WTC11 (cell line): ENCODE data around the gene STEAP1. TPM values are rescaled to one million over a fixed set of nuclear protein-coding genes. Genes with fewer than 3 reads are reported as not detected.
"Not testable (repeated sequence)": the region's sequence is repeated elsewhere in the genome, so short reads cannot be mapped to it uniquely, and the experiment has no call there.

ENCODE experiments used
- ATAC-seq: fragments of 200-7000 bp; cut with Tn5 transposase; 2 replicates; pipeline ENCODE4 v1.10.0; 2021; ENCODE audit warnings: mild to moderate bottlenecking, moderate library complexity
- CTCF ChIA-PET: fragments of 300-600 bp; sonication (Branson Sonifier 250); formaldehyde crosslinking; loops from one replicate; lab custom pipeline; 2021; ENCODE audit warnings: antibody characterized with exemption; lab: Charles Lee
- POLR2A ChIA-PET: fragments of 350-600 bp; sonication (Branson Sonifier 250); formaldehyde crosslinking; loops from one replicate; lab custom pipeline; 2021; ENCODE audit warnings: antibody characterized with exemption; lab: Charles Lee
- DNase-seq: peaks from one replicate; pipeline ENCODE4 v3.0.0; 2021; ENCODE audit warnings: low spot score
- H3K27ac Mint-ChIP-seq: 2 replicates; pipeline ENCODE4 v1.8.0; 2021; ENCODE audit warnings: mixed read lengths
- H3K27me3 Mint-ChIP-seq: 2 replicates; pipeline ENCODE4 v1.8.0; 2021; ENCODE audit warnings: low read depth, mild to moderate bottlenecking, moderate library complexity, mixed read lengths
- H3K36me3 Mint-ChIP-seq: 2 replicates; pipeline ENCODE4 v1.8.0; 2021; ENCODE audit warnings: mixed read lengths
- H3K4me1 Mint-ChIP-seq: 2 replicates; pipeline ENCODE4 v1.8.0; 2022; ENCODE audit warnings: mixed read lengths
- H3K4me3 Mint-ChIP-seq: 2 replicates; pipeline ENCODE4 v1.8.0; 2021; ENCODE audit warnings: mild to moderate bottlenecking, moderate library complexity, mixed read lengths
- H3K9me3 Mint-ChIP-seq: 2 replicates; pipeline ENCODE4 v1.8.0; 2021; ENCODE audit warnings: mixed read lengths
- ATF3 ChIP-seq: sonication (generic); formaldehyde crosslinking; conservative IDR thresholded peaks from 2 replicates; pipeline ENCODE4 v1.8.1; 2022; ENCODE audit warnings: mild to moderate bottlenecking, missing genetic modification reagents
- CBFB ChIP-seq: sonication (generic); formaldehyde crosslinking; IDR thresholded peaks from 2 replicates; pipeline ENCODE4 v1.8.1; 2022; ENCODE audit warnings: mild to moderate bottlenecking, low read depth, missing genetic modification reagents
- EMX1 ChIP-seq: fragments of 250-450 bp; sonication (Bioruptor Pico); IDR thresholded peaks from 2 replicates; pipeline ENCODE4 v1.8.0; 2021; ENCODE audit warnings: mild to moderate bottlenecking
- KAT7 ChIP-seq: sonication (generic); formaldehyde crosslinking; IDR thresholded peaks from 2 replicates; pipeline ENCODE4 v1.8.1; 2023; ENCODE audit warnings: missing genetic modification reagents, mild to moderate bottlenecking, borderline replicate concordance
- PRRX2 ChIP-seq: fragments of 250-450 bp; sonication (Bioruptor Pico); IDR thresholded peaks from 2 replicates; pipeline ENCODE4 v1.8.0; 2021; ENCODE audit warnings: mild to moderate bottlenecking
- SMAD4 ChIP-seq: sonication (generic); formaldehyde crosslinking; IDR thresholded peaks from 2 replicates; pipeline ENCODE4 v1.8.0; 2022; ENCODE audit warnings: mild to moderate bottlenecking, missing genetic modification reagents
- SP1 ChIP-seq: sonication (generic); formaldehyde crosslinking; conservative IDR thresholded peaks from 2 replicates; pipeline ENCODE4 v1.8.1; 2022; ENCODE audit warnings: missing genetic modification reagents
- USF2 ChIP-seq: sonication (generic); formaldehyde crosslinking; IDR thresholded peaks from 2 replicates; pipeline ENCODE4 v1.8.1; 2023; ENCODE audit warnings: mild to moderate bottlenecking, missing genetic modification reagents, moderate library complexity
- total RNA-seq: library from RNA; stranded (reverse); gene quantifications from 3 replicates; pipeline ENCODE4 v1.2.3, GENCODE V29; 2021
- TF ChIP-seq, protein P1 (sequence below): fragments of 250-450 bp; sonication (Bioruptor Pico); IDR thresholded peaks from 2 replicates; pipeline ENCODE4 v1.9.0; 2021; ENCODE audit warnings: moderate library complexity, mild to moderate bottlenecking, inconsistent platforms, borderline replicate concordance
- TF ChIP-seq, protein P2 (sequence below): sonication (generic); formaldehyde crosslinking; IDR thresholded peaks from 2 replicates; pipeline ENCODE4 v1.8.1; 2022; ENCODE audit warnings: mild to moderate bottlenecking, missing genetic modification reagents, moderate library complexity, borderline replicate concordance
- TF ChIP-seq, protein P3 (sequence below): fragments of 250-450 bp; sonication (Bioruptor Pico); IDR thresholded peaks from 2 replicates; pipeline ENCODE4 v1.8.0; 2021; ENCODE audit warnings: mild to moderate bottlenecking
- TF ChIP-seq, protein P4 (sequence below): sonication (generic); formaldehyde crosslinking; IDR thresholded peaks from 2 replicates; pipeline ENCODE4 v1.8.0; 2022; ENCODE audit warnings: missing genetic modification reagents
- TF ChIP-seq, protein P5 (sequence below): sonication (generic); formaldehyde crosslinking; IDR thresholded peaks from 2 replicates; pipeline ENCODE4 v1.8.0; 2023; ENCODE audit warnings: missing genetic modification reagents
- TF ChIP-seq, protein P6 (sequence below): sonication (generic); formaldehyde crosslinking; IDR thresholded peaks from 2 replicates; pipeline ENCODE4 v1.8.0; 2023; ENCODE audit warnings: missing genetic modification reagents, mild to moderate bottlenecking, borderline replicate concordance
- TF ChIP-seq, protein P7 (sequence below): sonication (generic); formaldehyde crosslinking; IDR thresholded peaks from 2 replicates; pipeline ENCODE4 v1.8.1; 2022; ENCODE audit warnings: mild to moderate bottlenecking, moderate library complexity, missing genetic modification reagents

Gene STEAP1
- total RNA-seq, 1 experiment from 2014 or later = 2.4 TPM

- TF ChIP-seq KAT7 (CRISPR knock-in tag) (no peak), ATF3 (CRISPR knock-in tag) (no peak), USF2 (CRISPR knock-in tag) (no peak)
- TF ChIP-seq, protein P1, sequence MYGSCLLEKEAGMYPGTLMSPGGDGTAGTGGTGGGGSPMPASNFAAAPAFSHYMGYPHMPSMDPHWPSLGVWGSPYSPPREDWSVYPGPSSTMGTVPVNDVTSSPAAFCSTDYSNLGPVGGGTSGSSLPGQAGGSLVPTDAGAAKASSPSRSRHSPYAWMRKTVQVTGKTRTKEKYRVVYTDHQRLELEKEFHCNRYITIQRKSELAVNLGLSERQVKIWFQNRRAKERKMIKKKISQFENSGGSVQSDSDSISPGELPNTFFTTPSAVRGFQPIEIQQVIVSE (CRISPR knock-in tag) = no peak
Observed at GRCh38 chr7:90155206-90155605, 937 bp downstream of the STEAP1 start (continued).

DNA sequence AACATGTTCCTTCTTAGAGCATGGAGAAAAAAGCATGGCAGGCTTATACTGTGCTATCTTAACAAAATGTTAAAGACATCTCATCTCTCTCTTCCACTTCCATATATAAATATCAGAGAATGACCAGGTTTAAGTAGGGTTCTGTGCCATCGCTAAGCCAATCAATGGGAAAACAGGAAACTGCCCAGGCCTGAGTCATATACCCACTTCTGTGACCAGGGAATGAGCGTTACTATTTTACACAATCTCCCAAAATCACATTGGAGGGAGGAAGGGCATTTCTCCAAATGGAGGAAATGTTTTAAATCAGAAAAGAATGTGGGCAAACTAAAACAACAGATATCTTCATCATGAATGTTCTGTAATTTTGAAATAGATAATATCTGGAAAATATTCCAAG is 3.1 kb downstream of the STEAP1 start:
- Mint-ChIP-seq H3K27me3 (peaks cover 22% of the 10 kb centered on the region), H3K4me1 (peaks cover 12% of the 10 kb centered on the region)
- POLR2A ChIA-PET, H3K9me3 Mint-ChIP-seq, H3K4me3 Mint-ChIP-seq, DNase-seq, H3K36me3 Mint-ChIP-seq, H3K27ac Mint-ChIP-seq, ATAC-seq, CTCF ChIA-PET: not testable (repeated sequence)

GRCh38 chr7:90157761-90158350 is 3.6 kb downstream of the STEAP1 start:
- H3K4me1 Mint-ChIP-seq, ATAC-seq, H3K4me3 Mint-ChIP-seq, H3K36me3 Mint-ChIP-seq, H3K9me3 Mint-ChIP-seq, H3K27ac Mint-ChIP-seq, CTCF ChIA-PET, DNase-seq, POLR2A ChIA-PET: not testable (repeated sequence)
- peaks cover 22% of the 10 kb centered on the region for H3K27me3 Mint-ChIP-seq

GRCh38 chr7:90163534-90163933 is 9.3 kb downstream of the STEAP1 start:
- CTCF ChIA-PET = no interaction called here
- Mint-ChIP-seq H3K4me3 (no peak overlapping the region), H3K9me3 (no peaks in the 10 kb centered on the region), H3K36me3 (no peaks in the 10 kb centered on the region), H3K4me1 (no peaks in the 10 kb centered on the region), H3K27me3 (no peaks in the 10 kb centered on the region), H3K27ac (no peak overlapping the region)
- POLR2A ChIA-PET = no interaction called here
- ATAC-seq = no peak
- no peak for DNase-seq
- TF ChIP-seq EMX1 (CRISPR knock-in tag) (no peak), SMAD4 (CRISPR knock-in tag) (no peak), SP1 (CRISPR knock-in tag) (no peak), CBFB (CRISPR knock-in tag) (no peak), PRRX2 (no peak)
- TF ChIP-seq, protein P2, sequence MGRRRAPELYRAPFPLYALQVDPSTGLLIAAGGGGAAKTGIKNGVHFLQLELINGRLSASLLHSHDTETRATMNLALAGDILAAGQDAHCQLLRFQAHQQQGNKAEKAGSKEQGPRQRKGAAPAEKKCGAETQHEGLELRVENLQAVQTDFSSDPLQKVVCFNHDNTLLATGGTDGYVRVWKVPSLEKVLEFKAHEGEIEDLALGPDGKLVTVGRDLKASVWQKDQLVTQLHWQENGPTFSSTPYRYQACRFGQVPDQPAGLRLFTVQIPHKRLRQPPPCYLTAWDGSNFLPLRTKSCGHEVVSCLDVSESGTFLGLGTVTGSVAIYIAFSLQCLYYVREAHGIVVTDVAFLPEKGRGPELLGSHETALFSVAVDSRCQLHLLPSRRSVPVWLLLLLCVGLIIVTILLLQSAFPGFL (CRISPR knock-in tag) = no peak
- TF ChIP-seq, protein P3, sequence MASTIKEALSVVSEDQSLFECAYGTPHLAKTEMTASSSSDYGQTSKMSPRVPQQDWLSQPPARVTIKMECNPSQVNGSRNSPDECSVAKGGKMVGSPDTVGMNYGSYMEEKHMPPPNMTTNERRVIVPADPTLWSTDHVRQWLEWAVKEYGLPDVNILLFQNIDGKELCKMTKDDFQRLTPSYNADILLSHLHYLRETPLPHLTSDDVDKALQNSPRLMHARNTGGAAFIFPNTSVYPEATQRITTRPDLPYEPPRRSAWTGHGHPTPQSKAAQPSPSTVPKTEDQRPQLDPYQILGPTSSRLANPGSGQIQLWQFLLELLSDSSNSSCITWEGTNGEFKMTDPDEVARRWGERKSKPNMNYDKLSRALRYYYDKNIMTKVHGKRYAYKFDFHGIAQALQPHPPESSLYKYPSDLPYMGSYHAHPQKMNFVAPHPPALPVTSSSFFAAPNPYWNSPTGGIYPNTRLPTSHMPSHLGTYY = no peak
- TF ChIP-seq, protein P4, sequence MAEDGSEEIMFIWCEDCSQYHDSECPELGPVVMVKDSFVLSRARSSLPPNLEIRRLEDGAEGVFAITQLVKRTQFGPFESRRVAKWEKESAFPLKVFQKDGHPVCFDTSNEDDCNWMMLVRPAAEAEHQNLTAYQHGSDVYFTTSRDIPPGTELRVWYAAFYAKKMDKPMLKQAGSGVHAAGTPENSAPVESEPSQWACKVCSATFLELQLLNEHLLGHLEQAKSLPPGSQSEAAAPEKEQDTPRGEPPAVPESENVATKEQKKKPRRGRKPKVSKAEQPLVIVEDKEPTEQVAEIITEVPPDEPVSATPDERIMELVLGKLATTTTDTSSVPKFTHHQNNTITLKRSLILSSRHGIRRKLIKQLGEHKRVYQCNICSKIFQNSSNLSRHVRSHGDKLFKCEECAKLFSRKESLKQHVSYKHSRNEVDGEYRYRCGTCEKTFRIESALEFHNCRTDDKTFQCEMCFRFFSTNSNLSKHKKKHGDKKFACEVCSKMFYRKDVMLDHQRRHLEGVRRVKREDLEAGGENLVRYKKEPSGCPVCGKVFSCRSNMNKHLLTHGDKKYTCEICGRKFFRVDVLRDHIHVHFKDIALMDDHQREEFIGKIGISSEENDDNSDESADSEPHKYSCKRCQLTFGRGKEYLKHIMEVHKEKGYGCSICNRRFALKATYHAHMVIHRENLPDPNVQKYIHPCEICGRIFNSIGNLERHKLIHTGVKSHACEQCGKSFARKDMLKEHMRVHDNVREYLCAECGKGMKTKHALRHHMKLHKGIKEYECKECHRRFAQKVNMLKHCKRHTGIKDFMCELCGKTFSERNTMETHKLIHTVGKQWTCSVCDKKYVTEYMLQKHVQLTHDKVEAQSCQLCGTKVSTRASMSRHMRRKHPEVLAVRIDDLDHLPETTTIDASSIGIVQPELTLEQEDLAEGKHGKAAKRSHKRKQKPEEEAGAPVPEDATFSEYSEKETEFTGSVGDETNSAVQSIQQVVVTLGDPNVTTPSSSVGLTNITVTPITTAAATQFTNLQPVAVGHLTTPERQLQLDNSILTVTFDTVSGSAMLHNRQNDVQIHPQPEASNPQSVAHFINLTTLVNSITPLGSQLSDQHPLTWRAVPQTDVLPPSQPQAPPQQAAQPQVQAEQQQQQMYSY (CRISPR knock-in tag) = no peak
- TF ChIP-seq, protein P5, sequence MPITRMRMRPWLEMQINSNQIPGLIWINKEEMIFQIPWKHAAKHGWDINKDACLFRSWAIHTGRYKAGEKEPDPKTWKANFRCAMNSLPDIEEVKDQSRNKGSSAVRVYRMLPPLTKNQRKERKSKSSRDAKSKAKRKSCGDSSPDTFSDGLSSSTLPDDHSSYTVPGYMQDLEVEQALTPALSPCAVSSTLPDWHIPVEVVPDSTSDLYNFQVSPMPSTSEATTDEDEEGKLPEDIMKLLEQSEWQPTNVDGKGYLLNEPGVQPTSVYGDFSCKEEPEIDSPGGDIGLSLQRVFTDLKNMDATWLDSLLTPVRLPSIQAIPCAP = no peak
- TF ChIP-seq, protein P6, sequence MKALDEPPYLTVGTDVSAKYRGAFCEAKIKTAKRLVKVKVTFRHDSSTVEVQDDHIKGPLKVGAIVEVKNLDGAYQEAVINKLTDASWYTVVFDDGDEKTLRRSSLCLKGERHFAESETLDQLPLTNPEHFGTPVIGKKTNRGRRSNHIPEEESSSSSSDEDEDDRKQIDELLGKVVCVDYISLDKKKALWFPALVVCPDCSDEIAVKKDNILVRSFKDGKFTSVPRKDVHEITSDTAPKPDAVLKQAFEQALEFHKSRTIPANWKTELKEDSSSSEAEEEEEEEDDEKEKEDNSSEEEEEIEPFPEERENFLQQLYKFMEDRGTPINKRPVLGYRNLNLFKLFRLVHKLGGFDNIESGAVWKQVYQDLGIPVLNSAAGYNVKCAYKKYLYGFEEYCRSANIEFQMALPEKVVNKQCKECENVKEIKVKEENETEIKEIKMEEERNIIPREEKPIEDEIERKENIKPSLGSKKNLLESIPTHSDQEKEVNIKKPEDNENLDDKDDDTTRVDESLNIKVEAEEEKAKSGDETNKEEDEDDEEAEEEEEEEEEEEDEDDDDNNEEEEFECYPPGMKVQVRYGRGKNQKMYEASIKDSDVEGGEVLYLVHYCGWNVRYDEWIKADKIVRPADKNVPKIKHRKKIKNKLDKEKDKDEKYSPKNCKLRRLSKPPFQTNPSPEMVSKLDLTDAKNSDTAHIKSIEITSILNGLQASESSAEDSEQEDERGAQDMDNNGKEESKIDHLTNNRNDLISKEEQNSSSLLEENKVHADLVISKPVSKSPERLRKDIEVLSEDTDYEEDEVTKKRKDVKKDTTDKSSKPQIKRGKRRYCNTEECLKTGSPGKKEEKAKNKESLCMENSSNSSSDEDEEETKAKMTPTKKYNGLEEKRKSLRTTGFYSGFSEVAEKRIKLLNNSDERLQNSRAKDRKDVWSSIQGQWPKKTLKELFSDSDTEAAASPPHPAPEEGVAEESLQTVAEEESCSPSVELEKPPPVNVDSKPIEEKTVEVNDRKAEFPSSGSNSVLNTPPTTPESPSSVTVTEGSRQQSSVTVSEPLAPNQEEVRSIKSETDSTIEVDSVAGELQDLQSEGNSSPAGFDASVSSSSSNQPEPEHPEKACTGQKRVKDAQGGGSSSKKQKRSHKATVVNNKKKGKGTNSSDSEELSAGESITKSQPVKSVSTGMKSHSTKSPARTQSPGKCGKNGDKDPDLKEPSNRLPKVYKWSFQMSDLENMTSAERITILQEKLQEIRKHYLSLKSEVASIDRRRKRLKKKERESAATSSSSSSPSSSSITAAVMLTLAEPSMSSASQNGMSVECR (CRISPR knock-in tag) = no peak
- TF ChIP-seq, protein P7, sequence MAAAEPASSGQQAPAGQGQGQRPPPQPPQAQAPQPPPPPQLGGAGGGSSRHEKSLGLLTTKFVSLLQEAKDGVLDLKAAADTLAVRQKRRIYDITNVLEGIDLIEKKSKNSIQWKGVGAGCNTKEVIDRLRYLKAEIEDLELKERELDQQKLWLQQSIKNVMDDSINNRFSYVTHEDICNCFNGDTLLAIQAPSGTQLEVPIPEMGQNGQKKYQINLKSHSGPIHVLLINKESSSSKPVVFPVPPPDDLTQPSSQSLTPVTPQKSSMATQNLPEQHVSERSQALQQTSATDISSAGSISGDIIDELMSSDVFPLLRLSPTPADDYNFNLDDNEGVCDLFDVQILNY (CRISPR knock-in tag) = no peak
